GM18526 (cell line): Measurements from ENCODE around the gene IQSEC3.

Experiments used
- POLR2A ChIP-seq: IDR thresholded peaks from 3 replicates; pipeline ENCODE4 v1.6.1; 2011; ENCODE audit not compliant: insufficient read length; ENCODE audit errors: extremely low read depth

The IQSEC3 gene

DNA sequence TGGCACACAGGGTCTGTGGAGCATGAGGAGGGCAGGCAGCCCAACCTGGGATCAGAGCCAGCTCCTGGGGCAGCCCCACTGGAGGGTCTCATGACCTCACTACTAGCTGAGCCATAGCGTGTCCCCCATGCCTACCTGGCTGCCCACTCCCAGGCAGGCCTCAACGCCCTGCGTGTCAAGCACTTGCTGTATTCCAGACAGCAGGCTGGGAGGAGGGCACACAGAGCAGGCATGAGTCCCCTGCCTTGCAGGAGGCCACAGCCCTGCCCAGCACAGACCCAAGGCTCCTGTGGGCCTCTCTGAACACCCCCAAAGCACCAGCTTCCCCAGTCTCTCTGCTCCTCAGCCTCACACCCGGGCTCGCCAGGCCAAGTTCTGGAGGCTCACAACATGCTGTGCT is 64.0 kb downstream of the IQSEC3 start:
- TF ChIP-seq POLR2A: no peak

DNA sequence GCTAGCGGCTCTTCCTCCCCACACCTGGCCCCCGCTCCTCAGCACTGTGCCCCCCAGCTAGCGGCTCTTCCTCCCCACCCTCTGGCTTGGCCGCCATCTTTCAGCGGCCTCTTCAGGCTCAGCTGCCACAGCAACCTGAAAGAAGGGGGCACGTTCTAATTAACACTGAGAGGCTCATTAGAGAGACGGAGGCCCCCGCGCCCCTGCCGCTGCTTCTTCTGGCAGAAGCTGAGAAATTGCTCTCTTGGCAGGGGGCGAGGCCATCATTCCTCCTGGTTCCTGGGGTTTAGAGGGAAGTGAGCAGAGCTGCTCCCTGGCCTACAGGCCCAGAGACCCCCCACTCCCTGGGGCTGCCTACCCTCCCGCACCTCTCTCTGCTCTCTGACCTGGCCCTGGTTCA is 64.4 kb downstream of the IQSEC3 start:
- no peak for TF ChIP-seq POLR2A

- TF ChIP-seq POLR2A: no peak
These were observed 65.3 kb downstream of the IQSEC3 start for GRCh38 chr12:131732-132495.

DNA sequence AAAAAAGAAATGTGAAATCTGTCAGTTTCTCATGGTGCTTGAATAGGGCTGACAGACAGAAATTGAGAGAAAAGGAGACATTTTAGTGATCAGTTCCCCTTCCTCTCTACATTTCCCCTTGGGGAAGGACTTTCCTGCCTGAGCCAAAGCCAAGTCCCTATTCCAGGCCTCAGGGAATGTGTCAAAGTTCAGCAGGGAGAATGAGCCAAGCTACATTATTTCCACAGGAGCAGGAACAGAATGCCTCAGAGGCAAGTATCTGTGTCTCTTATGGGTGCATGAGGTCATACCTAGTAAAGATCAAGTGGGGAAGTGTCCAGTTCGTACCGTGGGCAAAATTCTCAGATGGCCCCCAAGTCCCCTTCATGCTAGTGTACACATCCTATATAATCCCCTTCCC is 68.6 kb downstream of the IQSEC3 start:
- TF ChIP-seq POLR2A: no peak

- TF ChIP-seq POLR2A: no peak
These were observed 71.8 kb downstream of the IQSEC3 start for GRCh38 chr12:138171-138897.

DNA sequence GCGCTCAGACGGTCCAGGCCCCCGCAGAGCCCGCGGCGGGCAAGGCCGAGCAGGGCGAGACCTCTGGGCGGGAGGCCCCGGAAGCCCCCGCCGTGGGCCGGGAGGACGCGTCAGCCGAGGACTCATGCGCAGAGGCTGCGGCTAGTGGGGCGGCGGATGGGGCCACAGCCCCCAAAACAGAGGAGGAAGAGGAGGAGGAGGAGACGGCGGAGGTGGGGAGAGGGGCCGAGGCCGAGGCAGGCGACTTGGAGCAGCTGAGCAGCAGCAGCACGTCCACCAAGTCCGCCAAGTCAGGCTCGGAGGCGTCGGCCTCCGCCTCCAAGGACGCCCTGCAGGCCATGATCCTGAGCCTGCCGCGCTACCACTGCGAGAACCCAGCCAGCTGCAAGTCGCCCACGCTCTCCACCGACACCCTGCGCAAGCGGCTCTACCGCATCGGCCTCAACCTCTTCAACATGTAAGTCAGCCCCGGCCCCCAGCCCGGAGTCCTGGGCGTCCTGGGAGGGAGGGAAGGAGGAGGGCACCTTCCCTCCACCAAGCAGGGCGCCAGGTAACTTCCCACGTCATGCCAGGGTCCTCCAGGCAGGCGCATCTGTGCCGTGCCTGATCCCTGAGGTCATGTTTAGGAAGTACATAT is 72.4 kb downstream of the IQSEC3 start:
- TF ChIP-seq POLR2A: no peak

- no peak for TF ChIP-seq POLR2A
These were observed 73.0 kb downstream of the IQSEC3 start for GRCh38 chr12:139585-139984.

DNA sequence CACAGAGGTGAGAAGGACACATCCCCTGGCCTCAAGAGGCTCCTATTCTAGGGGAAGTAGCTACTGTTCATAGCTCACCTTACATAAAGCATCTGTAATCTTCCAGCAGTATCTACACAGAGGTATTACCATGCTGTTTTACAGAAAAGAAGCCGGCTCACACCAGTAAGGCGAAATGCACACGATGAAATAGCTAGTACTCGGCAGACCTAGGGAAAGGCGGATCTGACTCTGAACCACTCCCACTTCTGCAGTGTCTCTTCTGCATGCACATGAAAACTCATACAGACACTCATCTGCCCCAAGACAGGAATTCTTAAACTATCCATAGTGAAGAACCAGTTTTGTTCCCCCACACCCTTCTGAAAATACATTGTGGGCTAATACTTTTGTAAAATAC is 73.6 kb downstream of the IQSEC3 start:
- no peak for TF ChIP-seq POLR2A

DNA sequence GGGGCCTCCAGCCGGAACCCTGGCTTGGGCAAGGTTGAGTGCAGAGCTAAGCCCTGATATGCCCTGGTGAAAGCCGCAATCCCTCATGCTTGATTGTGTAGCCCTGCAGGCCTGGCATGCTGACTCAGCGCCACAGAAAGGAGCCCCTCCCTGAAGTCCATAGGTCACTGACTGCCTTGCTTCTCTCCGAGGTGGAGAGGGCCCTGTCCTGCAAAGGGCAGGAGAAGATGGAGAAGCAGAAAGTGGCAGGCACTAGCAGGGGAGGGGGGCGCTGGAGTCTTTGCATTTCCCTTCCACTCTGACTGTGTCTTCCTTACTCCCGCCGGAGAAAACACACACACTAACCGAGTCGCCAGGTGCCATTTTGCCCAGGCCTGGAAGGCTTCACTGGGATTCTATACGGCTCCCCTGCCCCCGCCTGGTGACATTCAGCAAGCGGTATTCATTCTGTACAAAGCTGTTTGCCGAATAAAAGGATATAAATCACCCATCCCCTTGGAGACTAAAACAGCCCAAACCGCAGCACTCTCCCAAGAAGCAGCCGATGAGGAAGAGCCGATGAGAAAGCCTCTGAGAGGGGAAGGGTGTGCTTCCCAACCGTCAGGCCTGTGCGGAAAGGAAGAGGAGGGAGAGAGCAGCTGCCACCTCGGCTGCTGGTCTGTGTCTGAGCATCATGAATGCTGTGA is 77.5 kb downstream of the IQSEC3 start:
- TF ChIP-seq POLR2A: no peak

GRCh38 chr12:144650-145284 is 78.2 kb downstream of the IQSEC3 start:
- no peak for TF ChIP-seq POLR2A

DNA sequence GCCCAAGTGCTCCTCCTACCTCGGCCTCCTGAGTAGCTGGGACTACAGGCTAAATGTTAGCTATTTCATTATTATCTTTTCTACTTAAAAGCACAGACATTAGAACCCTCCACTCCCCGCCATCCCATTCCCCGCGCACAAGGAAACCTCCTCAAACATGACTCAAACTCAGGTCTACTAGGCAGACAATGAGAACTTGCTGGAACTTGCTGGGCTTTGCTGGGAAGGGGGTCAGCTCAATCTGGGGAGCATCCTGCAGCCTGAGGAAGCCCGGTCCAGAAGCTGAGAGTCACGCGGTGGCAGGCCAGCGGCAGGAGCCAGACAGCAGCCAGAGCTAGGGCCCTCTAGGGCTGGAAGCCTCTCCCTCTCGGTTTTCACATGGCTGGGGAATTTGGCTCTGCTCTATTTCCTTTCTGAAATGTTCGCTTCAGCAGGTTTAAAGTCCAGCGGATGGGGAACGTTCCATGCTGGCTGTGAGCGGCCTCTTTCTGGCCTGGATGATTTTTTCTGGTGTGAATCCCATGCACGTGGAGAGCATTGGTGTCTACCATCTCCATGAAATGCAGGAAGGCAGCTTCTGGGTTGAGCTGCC is 78.9 kb downstream of the IQSEC3 start:
- TF ChIP-seq POLR2A: no peak

- TF ChIP-seq POLR2A: no peak
These were observed 80.7 kb downstream of the IQSEC3 start for GRCh38 chr12:147242-147641.

GRCh38 chr12:148676-149416 is 82.3 kb downstream of the IQSEC3 start:
- no peak for TF ChIP-seq POLR2A

DNA sequence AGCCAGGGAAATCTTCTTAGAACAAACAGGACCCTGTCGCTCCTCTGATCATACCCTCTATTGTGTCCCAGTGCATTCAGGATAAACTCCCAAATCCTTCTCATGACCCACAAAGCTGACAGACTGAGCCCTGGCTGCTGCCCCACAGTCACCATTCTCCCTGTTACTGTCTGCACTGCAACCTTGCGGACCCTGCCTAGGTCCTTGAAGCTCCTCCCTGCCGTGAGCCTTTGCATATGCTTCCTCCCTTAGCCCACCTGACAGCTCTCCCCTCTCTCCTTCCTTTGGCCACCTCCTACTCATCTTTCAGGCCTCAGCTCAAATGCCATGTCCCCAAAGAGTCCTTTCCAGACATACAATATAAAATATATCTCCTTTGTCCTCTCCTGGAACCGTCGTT is 85.0 kb downstream of the IQSEC3 start:
- TF ChIP-seq POLR2A: no peak

- TF ChIP-seq POLR2A: no peak
These were observed 85.9 kb downstream of the IQSEC3 start for GRCh38 chr12:152440-152839.
